SK-N-SH (cell line): ENCODE results near the gene HSDL1. TPM values are rescaled to one million over a fixed set of nuclear protein-coding genes. Genes with fewer than 3 reads are reported as not detected.
A peak's percentile ranks its signal among the peaks of the same experiment; 100 is the strongest.

ENCODE experiments used
- CTCF ChIA-PET: fragments of 300-600, 350-600 bp; formaldehyde crosslinking; extraction: SDS; loops from one replicate; lab custom pipeline; 2021; lab: Yijun Ruan, JAX
- POLR2A ChIA-PET: fragments of 350-600 bp; sonication (Branson Sonifier 250); formaldehyde crosslinking; extraction: SDS; loops from one replicate; lab custom pipeline; 2020; ENCODE audit warnings: antibody characterized with exemption, inconsistent platforms; lab: Yijun Ruan, JAX
- DNase-seq: peaks from one replicate; pipeline ENCODE4 v3.0.0; 2012
- H2AFZ ChIP-seq: fragments of 200-600 bp; sonication (generic); 2 replicates; pipeline ENCODE4 v1.8.1; 2016; ENCODE audit warnings: antibody characterized with exemption, mild to moderate bottlenecking, low read depth
- H3F3A ChIP-seq: fragments of 200-600 bp; sonication (generic); replicated peaks from 2 replicates; pipeline ENCODE3; 2016; ENCODE audit warnings: antibody characterized with exemption, mild to moderate bottlenecking; ENCODE audit not compliant: insufficient read depth
- H3K27ac ChIP-seq, 2 experiments: fragments of 200-500 bp in 1 of 2; fragments of 200-600 bp in 1 of 2; sonication (Bioruptor generic) in 1 of 2; sonication (generic), shearing (Covaris generic) in 1 of 2; 2 replicates each; pipeline versions ENCODE4 v1.5.1 to v1.6.1; 2014 to 2016; ENCODE audit warnings: low read depth in 2 of 2, inconsistent platforms in 1 of 2, low read length in 1 of 2, mild to moderate bottlenecking in 1 of 2, mixed read lengths in 1 of 2
- H3K27me3 ChIP-seq: fragments of 200-600 bp; sonication (generic), shearing (Covaris generic); 2 replicates; pipeline ENCODE4 v1.6.1; 2016; ENCODE audit warnings: mixed run types; ENCODE audit not compliant: insufficient read depth
- H3K36me3 ChIP-seq, 2 experiments: fragments of 200-500 bp in 1 of 2; fragments of 200-600 bp in 1 of 2; sonication (Bioruptor generic) in 1 of 2; sonication (generic) in 1 of 2; replicated peaks in 1 of 2; 2 replicates each; pipeline versions ENCODE3 to v1.5.1; 2014 to 2016; ENCODE audit warnings: low read length in 1 of 2, mild to moderate bottlenecking in 1 of 2; ENCODE audit not compliant: insufficient read depth in 2 of 2, control insufficient read depth in 1 of 2
- H3K4me1 ChIP-seq, 2 experiments: fragments of 200-500 bp in 1 of 2; fragments of 200-600 bp in 1 of 2; sonication (Bioruptor generic) in 1 of 2; sonication (generic), shearing (Covaris generic) in 1 of 2; 2 replicates each; pipeline versions ENCODE4 v1.5.1 to v1.6.1; 2014 to 2016; ENCODE audit warnings: low read depth in 1 of 2, low read length in 1 of 2, mixed run types in 1 of 2; ENCODE audit not compliant: insufficient read depth in 2 of 2, control insufficient read depth in 1 of 2
- H3K4me2 ChIP-seq: fragments of 200-600 bp; sonication (generic), shearing (Covaris generic); 2 replicates; pipeline ENCODE4 v1.6.1; 2017; ENCODE audit warnings: mixed run types
- H3K4me3 ChIP-seq, 2 experiments: fragments of 200-500 bp in 1 of 2; fragments of 200-600 bp in 1 of 2; sonication (Bioruptor generic) in 1 of 2; sonication (generic), shearing (Covaris generic) in 1 of 2; 2 replicates each; pipeline versions ENCODE4 v1.5.1 to v1.8.1; 2014 to 2016; ENCODE audit warnings: low read depth in 2 of 2, inconsistent platforms in 1 of 2, low read length in 1 of 2, mild to moderate bottlenecking in 1 of 2, mixed read lengths in 1 of 2, moderate library complexity in 1 of 2
- H3K79me2 ChIP-seq: fragments of 200-600 bp; sonication (generic); 2 replicates; pipeline ENCODE4 v1.8.1; 2017; ENCODE audit warnings: mild to moderate bottlenecking; ENCODE audit not compliant: insufficient read depth
- H3K9ac ChIP-seq: fragments of 200-600 bp; sonication (generic); 2 replicates; pipeline ENCODE4 v1.6.1; 2017; ENCODE audit warnings: mixed run types
- H3K9me2 ChIP-seq: fragments of 200-600 bp; sonication (generic); 2 replicates; pipeline ENCODE4 v1.6.1; 2017; ENCODE audit warnings: mixed run types
- H3K9me3 ChIP-seq: fragments of 200-600 bp; sonication (generic); 2 replicates; pipeline ENCODE4 v1.6.1; 2017; ENCODE audit warnings: mixed run types, mild to moderate bottlenecking, moderate library complexity
- H4K20me1 ChIP-seq: fragments of 200-600 bp; sonication (generic); 2 replicates; pipeline ENCODE4 v1.6.1; 2017; ENCODE audit warnings: mild to moderate bottlenecking, mixed run types; ENCODE audit not compliant: insufficient read depth
- CTCF ChIP-seq: fragments of 200-600 bp; sonication (generic); IDR thresholded peaks from 2 replicates; pipeline ENCODE4 v1.6.1; 2017; ENCODE audit warnings: antibody characterized with exemption, mild to moderate bottlenecking, moderate library complexity
- EZH2phosphoT487 ChIP-seq: fragments of 200-600 bp; sonication (generic); IDR thresholded peaks from 2 replicates; pipeline ENCODE4 v1.6.1; 2017; ENCODE audit warnings: low read depth, mixed run types, mild to moderate bottlenecking, antibody characterized with exemption, moderate library complexity, borderline replicate concordance
- FOXM1 ChIP-seq: IDR thresholded peaks from 2 replicates; pipeline ENCODE4 v1.4.0; 2012; ENCODE audit warnings: low read depth, mild to moderate bottlenecking
- GATA2 ChIP-seq: sonication (generic); formaldehyde crosslinking; IDR thresholded peaks from 2 replicates; pipeline ENCODE4 v1.5.0; 2020; ENCODE audit warnings: mild to moderate bottlenecking, missing genetic modification reagents
- JUND ChIP-seq: IDR thresholded peaks from 2 replicates; pipeline ENCODE4 v1.4.0; 2012
- MEF2A ChIP-seq: IDR thresholded peaks from 2 replicates; pipeline ENCODE4 v1.4.0; 2012; ENCODE audit warnings: low read depth, borderline replicate concordance
- MXI1 ChIP-seq: IDR thresholded peaks from 2 replicates; pipeline ENCODE4 v1.6.1; 2012; ENCODE audit warnings: mild to moderate bottlenecking, low read depth, low read length, improper control_type of control experiment
- NRF1 ChIP-seq: IDR thresholded peaks from 2 replicates; pipeline ENCODE4 v1.6.1; 2012; ENCODE audit warnings: low read depth, mild to moderate bottlenecking, low read length
- POLR2AphosphoS5 ChIP-seq: IDR thresholded peaks from 2 replicates; pipeline ENCODE4 v1.6.1; 2012; ENCODE audit warnings: low read depth, low read length
- RFX5 ChIP-seq: IDR thresholded peaks from 2 replicates; pipeline ENCODE4 v1.6.1; 2012; ENCODE audit warnings: mild to moderate bottlenecking, improper control_type of control experiment, low read length
- SIN3A ChIP-seq: IDR thresholded peaks from 2 replicates; pipeline ENCODE4 v1.6.1; 2012; ENCODE audit warnings: low read depth, mild to moderate bottlenecking, low read length, moderate library complexity, borderline replicate concordance
- USF1 ChIP-seq: IDR thresholded peaks from 2 replicates; pipeline ENCODE4 v1.4.0; 2012; ENCODE audit warnings: low read depth, borderline replicate concordance
- USF2 ChIP-seq: fragments of 150-350 bp; IDR thresholded peaks from 2 replicates; pipeline ENCODE4 v1.6.1; 2017; ENCODE audit warnings: antibody characterized with exemption, low read length, low read depth, borderline replicate concordance
- WGBS: methylation state at CpG from one replicate; pipeline ENCODE4 v1.1.6; 2017; ENCODE audit warnings: low lambda C conversion rate; 5-methylcytosine and 5-hydroxymethylcytosine counted together
- polyA plus RNA-seq, 3 experiments: library from polyadenylated mRNA; depleted of rRNA; stranded (reverse); fragments of >200 nt; gene quantifications; 2 replicates each; pipeline ENCODE4 v1.2.3, GENCODE V29; 2012

Gene HSDL1
- 14.5 and 19.3 TPM in 2 replicates for polyA plus RNA-seq (2012; rRNA removed)
- polyA plus RNA-seq (2012; cell fraction: cytosol; rRNA removed): 18.4 and 19.0 TPM in 2 replicates
- polyA plus RNA-seq (2012; cell fraction: nucleus; rRNA removed): 9.7 and 18.6 TPM in 2 replicates

- DNase-seq: peak; percentile 100
- WGBS: 3% methylated on average over 36 of the region's 89 CpGs
- H2AFZ ChIP-seq: peak within 1 kb of the TSS; percentile 93
- no peaks in the 10 kb centered on the region for H3K36me3 ChIP-seq
- ChIA-PET POLR2A (interaction anchor here (1.5 kb wide), 1 partner anchor 28 kb away, joined by 9 read pairs; the partner anchor contains the start of gene MBTPS1), CTCF (interaction anchor here (0.6 to 2.2 kb wide), 7 partner anchors 13 to 188 kb away, joined by 3 to 8 read pairs (median 5); partner anchors contain the start of gene TAF1C)
- H3K4me3 ChIP-seq: peak within 1 kb of the TSS; percentile 70 to 76
- no peaks in the 10 kb centered on the region for H3K9me3 ChIP-seq
- peak within 1 kb of the TSS; percentile 68 for H3K9ac ChIP-seq
- H3K9me2 ChIP-seq: no peaks in the 10 kb centered on the region
- peaks cover 4% of the 10 kb centered on the region; the same call in 1 of the 2 replicates for H4K20me1 ChIP-seq
- peaks cover 8% of the 10 kb centered on the region; the same call in 1 of the 2 replicates for H3K27me3 ChIP-seq
- peak within 1 kb of the TSS; percentile 96 for H3K4me2 ChIP-seq
- no peaks in the 10 kb centered on the region for H3F3A ChIP-seq
- peak within 1 kb of the TSS; percentile 42 to 54; a peak in 3 of 4 replicates for H3K27ac ChIP-seq
- peaks cover 43% of the 10 kb centered on the region for H3K79me2 ChIP-seq
- no peak for TF ChIP-seq GATA2 (CRISPR knock-in tag)
- TF ChIP-seq JUND: no peak
- TF ChIP-seq SIN3A: peak; percentile 30; the same call in 1 of the 2 replicates
- no peak for TF ChIP-seq EZH2phosphoT487
- peak; percentile 87 for TF ChIP-seq NRF1
- no peak for TF ChIP-seq FOXM1
- no peak for TF ChIP-seq CTCF
- TF ChIP-seq MXI1: peak; percentile 87
- TF ChIP-seq MEF2A: no peak
- no peak for TF ChIP-seq RFX5
- TF ChIP-seq POLR2AphosphoS5: peak; percentile 47; the same call in 1 of the 2 replicates
- peak; percentile 85 for TF ChIP-seq USF2
- TF ChIP-seq USF1: peak; percentile 91
- peaks cover 0 to 5% of the 10 kb centered on the region in 2 experiments; a peak in 1 of 4 replicates for H3K4me1 ChIP-seq
These were observed at the start of gene HSDL1, which contains the start of gene DNAAF1 for GRCh38 chr16:84144859-84145639. HSDL1 (minus strand) TSS chr16:84145177; CDS start chr16:84131321, 13,856 bp downstream. DNAAF1 (plus strand) TSS chr16:84145308; CDS start chr16:84145441, 133 bp downstream.
